Keratinocyte (primary cell): ENCODE measurements around the gene QPRT. TPM values are rescaled to one million over a fixed set of nuclear protein-coding genes. Genes with fewer than 3 reads are reported as not detected.

ENCODE experiments used
- DNase-seq: peaks from one replicate; pipeline ENCODE4 v3.0.0-alpha.2; 2011; ENCODE audit warnings: low read depth, missing footprints, low spot score
- FAIRE-seq: peaks from 2 replicates; lab custom pipeline; 2011; peaks lifted over from hg19 to GRCh38; lab: Jason Lieb, UNC
- H2AFZ ChIP-seq: 2 replicates; pipeline ENCODE4 v1.6.0; 2012; ENCODE audit warnings: low read length, control low read depth, inconsistent platforms; ENCODE audit not compliant: control insufficient read depth
- H3K27ac ChIP-seq: 2 replicates; pipeline ENCODE4 v1.5.1; 2011; ENCODE audit warnings: low read length; ENCODE audit not compliant: control insufficient read depth, insufficient read depth
- H3K27me3 ChIP-seq: 3 replicates; pipeline ENCODE4 v1.6.0; 2011; ENCODE audit warnings: low read length; ENCODE audit not compliant: control insufficient read depth, insufficient read depth; ENCODE audit errors: extremely low read depth
- H3K36me3 ChIP-seq, 2 experiments: 2 replicates in 1 of 2; 3 replicates in 1 of 2; pipeline ENCODE4 v1.5.1; 2011; ENCODE audit warnings: low read length in 2 of 2, mild to moderate bottlenecking in 1 of 2; ENCODE audit not compliant: control insufficient read depth in 2 of 2, insufficient read depth in 2 of 2; ENCODE audit errors: extremely low read depth in 1 of 2
- H3K4me1 ChIP-seq: 3 replicates; pipeline ENCODE4 v1.5.1; 2011; ENCODE audit warnings: low read length; ENCODE audit not compliant: control insufficient read depth, insufficient read depth; ENCODE audit errors: extremely low read depth
- H3K4me2 ChIP-seq: 3 replicates; pipeline ENCODE4 v1.6.0; 2011; ENCODE audit warnings: low read depth, low read length; ENCODE audit not compliant: control insufficient read depth, insufficient read depth; ENCODE audit errors: extremely low read depth
- H3K4me3 ChIP-seq, 3 experiments: fragments of 200-600 bp in 1 of 3; sonication (generic) in 1 of 3; 2 replicates in 2 of 3; 3 replicates in 1 of 3; pipeline ENCODE4 v1.5.1; 2011 to 2016; ENCODE audit warnings: low read length in 3 of 3, mild to moderate bottlenecking in 3 of 3, control low read depth in 2 of 3, inconsistent platforms in 1 of 3, low read depth in 1 of 3, mixed read lengths in 1 of 3, mixed run types in 1 of 3, moderate library complexity in 1 of 3; ENCODE audit not compliant: control insufficient read depth in 2 of 3, insufficient read depth in 2 of 3; ENCODE audit errors: extremely low read depth in 1 of 3
- H3K79me2 ChIP-seq: 2 replicates; pipeline ENCODE4 v1.6.0; 2012; ENCODE audit warnings: low read length; ENCODE audit not compliant: control insufficient read depth, insufficient read depth
- H3K9ac ChIP-seq: 3 replicates; pipeline ENCODE4 v1.6.0; 2011; ENCODE audit warnings: low read length; ENCODE audit not compliant: control insufficient read depth, insufficient read depth; ENCODE audit errors: extremely low read depth
- H3K9me1 ChIP-seq: 3 replicates; pipeline ENCODE4 v1.6.0; 2011; ENCODE audit warnings: low read length; ENCODE audit not compliant: control insufficient read depth, insufficient read depth; ENCODE audit errors: extremely low read depth
- H3K9me3 ChIP-seq: 2 replicates; pipeline ENCODE4 v1.5.1; 2012; ENCODE audit warnings: low read depth, low read length; ENCODE audit not compliant: control insufficient read depth
- H4K20me1 ChIP-seq: 3 replicates; pipeline ENCODE4 v1.6.0; 2011; ENCODE audit warnings: low read length; ENCODE audit not compliant: control insufficient read depth, insufficient read depth; ENCODE audit errors: extremely low read depth
- EZH2 ChIP-seq: IDR thresholded peaks from one replicate; pipeline ENCODE4 v1.6.1; 2012; ENCODE audit warnings: inconsistent platforms, mild to moderate bottlenecking, low read length, moderate library complexity
- dilution Hi-C: fragments of 300-500 bp; cut with MboI; formaldehyde crosslinking; loops from one replicate; pipeline ENCODE4 v1.7.0; 2020; ENCODE audit warnings: low sequenced_read_pairs; ENCODE audit not compliant: extremely low pct_ligation_motif_present
- polyA plus RNA-seq, 5 experiments: library from polyadenylated mRNA; depleted of rRNA in 3 of 5; stranded (reverse) in 3 of 5; stranded (forward) in 1 of 5; unstranded in 1 of 5; fragments of >200 nt; gene quantifications; 1 replicate in 1 of 5; 2 replicates in 3 of 5; 3 replicates in 1 of 5; pipeline versions ENCODE4 v1.2.1 to v1.2.3, GENCODE V29; 2011 to 2012; ENCODE audit warnings: missing spikeins in 2 of 5, low read depth in 1 of 5, low replicate concordance in 1 of 5
- TF ChIP-seq, protein P1 (sequence below), 3 experiments: IDR thresholded peaks in 1 of 3; conservative IDR thresholded peaks in 1 of 3; optimal IDR thresholded peaks in 1 of 3; 2 replicates in 2 of 3; 3 replicates in 1 of 3; pipeline versions ENCODE3 to v1.5.1; 2011; ENCODE audit warnings: low read length in 3 of 3, mild to moderate bottlenecking in 3 of 3, moderate library complexity in 2 of 3, control low read depth in 1 of 3, inconsistent platforms in 1 of 3; ENCODE audit not compliant: insufficient read depth in 2 of 3; ENCODE audit errors: extremely low read depth in 1 of 3

The QPRT gene
- polyA plus RNA-seq, 1 donor (not counting 4 experiments of a cell fraction or from before 2014, with no cell fraction given), result 8.8 TPM

DNA sequence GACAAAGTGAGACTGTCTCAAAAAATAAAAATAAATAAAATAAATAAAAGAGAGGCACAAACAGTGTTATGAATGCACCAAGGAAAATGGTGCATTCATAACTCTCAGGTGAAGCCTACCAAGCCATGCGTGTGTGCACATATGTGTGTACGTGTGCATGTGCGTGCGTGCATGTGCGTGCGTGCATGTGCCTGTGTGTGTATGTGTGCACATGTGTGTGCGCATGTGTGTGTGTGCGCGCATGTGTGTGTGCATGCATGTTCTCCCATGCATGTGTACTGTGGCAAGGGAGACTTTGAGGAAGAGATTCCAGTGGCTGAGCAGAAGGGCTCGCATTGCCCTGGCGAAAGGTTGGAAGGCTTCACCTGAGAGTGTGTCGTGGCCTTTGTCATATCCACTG, 11.2 kb upstream of the QPRT start:
- H3K36me3 ChIP-seq, result no peaks in the 10 kb centered on the region
- no peak overlapping the region for H3K4me3 ChIP-seq
- no peak for FAIRE-seq
- H3K9me3 ChIP-seq, result no peaks in the 10 kb centered on the region
- no peaks in the 10 kb centered on the region for H4K20me1 ChIP-seq
- TF ChIP-seq, protein P1, sequence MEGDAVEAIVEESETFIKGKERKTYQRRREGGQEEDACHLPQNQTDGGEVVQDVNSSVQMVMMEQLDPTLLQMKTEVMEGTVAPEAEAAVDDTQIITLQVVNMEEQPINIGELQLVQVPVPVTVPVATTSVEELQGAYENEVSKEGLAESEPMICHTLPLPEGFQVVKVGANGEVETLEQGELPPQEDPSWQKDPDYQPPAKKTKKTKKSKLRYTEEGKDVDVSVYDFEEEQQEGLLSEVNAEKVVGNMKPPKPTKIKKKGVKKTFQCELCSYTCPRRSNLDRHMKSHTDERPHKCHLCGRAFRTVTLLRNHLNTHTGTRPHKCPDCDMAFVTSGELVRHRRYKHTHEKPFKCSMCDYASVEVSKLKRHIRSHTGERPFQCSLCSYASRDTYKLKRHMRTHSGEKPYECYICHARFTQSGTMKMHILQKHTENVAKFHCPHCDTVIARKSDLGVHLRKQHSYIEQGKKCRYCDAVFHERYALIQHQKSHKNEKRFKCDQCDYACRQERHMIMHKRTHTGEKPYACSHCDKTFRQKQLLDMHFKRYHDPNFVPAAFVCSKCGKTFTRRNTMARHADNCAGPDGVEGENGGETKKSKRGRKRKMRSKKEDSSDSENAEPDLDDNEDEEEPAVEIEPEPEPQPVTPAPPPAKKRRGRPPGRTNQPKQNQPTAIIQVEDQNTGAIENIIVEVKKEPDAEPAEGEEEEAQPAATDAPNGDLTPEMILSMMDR (optimal IDR thresholded peaks at IDR 0.05 in 1 of 3, IDR thresholded peaks at IDR 0.05 in 1 of 3, conservative IDR thresholded peaks at IDR 0.05 in 1 of 3; ENCODE audit: extremely low read depth in 1 of 3, insufficient read depth in 2 of 3, low read length in 3 of 3), result no peak
- no peak for TF ChIP-seq EZH2
- H3K9ac ChIP-seq, result no peak overlapping the region
- H3K79me2 ChIP-seq, result no peaks in the 10 kb centered on the region
- no peak overlapping the region for H3K27ac ChIP-seq
- no peaks in the 10 kb centered on the region for H3K4me1 ChIP-seq
- no peaks in the 10 kb centered on the region for H3K9me1 ChIP-seq
- H3K4me2 ChIP-seq, result no peak overlapping the region
- no peak for DNase-seq
- no peak overlapping the region for H2AFZ ChIP-seq
- peaks cover 5% of the 10 kb centered on the region for H3K27me3 ChIP-seq
- dilution Hi-C loops, result no loop called here

DNA sequence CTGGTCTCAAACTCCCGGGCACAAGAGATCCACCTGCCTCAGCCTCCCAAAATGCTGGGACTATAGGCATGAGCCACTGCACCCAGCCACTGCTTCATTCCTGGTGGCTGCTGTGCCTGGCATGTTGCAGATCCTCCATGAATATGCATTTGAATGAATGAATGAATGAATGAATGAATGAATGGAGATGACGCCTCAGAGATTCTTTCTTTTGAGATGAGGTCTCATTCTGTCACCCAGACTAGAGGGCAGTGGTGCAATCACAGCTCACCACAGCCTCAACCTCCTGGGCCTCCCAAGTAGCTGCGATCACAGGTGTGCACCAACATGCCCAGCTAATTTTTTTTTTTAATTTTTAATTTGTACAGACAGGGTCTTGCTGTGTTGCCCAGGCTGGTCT, 10.7 kb upstream of the QPRT start:
- Histone ChIP-seq H3K36me3 (no peaks in the 10 kb centered on the region), H4K20me1 (no peaks in the 10 kb centered on the region), H3K27me3 (peaks cover 5% of the 10 kb centered on the region), H3K9me1 (no peaks in the 10 kb centered on the region), H3K9me3 (no peaks in the 10 kb centered on the region), H3K27ac (no peak overlapping the region), H3K4me3 (no peak overlapping the region), H3K4me1 (no peaks in the 10 kb centered on the region), H3K9ac (no peak overlapping the region), H3K79me2 (no peaks in the 10 kb centered on the region), H2AFZ (no peak overlapping the region), H3K4me2 (no peak overlapping the region)
- DNase-seq, result no peak
- TF ChIP-seq, protein P1 (optimal IDR thresholded peaks at IDR 0.05 in 1 of 3, IDR thresholded peaks at IDR 0.05 in 1 of 3, conservative IDR thresholded peaks at IDR 0.05 in 1 of 3; ENCODE audit: extremely low read depth in 1 of 3, insufficient read depth in 2 of 3, low read length in 3 of 3), result no peak
- no peak for TF ChIP-seq EZH2
- dilution Hi-C loops, result no loop called here
- FAIRE-seq, result no peak
